ENCODE measurements around the gene HIF1AN. TPM values are rescaled to one million over a fixed set of nuclear protein-coding genes. Genes with fewer than 3 reads are reported as not detected.

Gene HIF1AN
- total RNA-seq, 2 donors from 2014 or later = 8.5 to 11.3 TPM

DNA sequence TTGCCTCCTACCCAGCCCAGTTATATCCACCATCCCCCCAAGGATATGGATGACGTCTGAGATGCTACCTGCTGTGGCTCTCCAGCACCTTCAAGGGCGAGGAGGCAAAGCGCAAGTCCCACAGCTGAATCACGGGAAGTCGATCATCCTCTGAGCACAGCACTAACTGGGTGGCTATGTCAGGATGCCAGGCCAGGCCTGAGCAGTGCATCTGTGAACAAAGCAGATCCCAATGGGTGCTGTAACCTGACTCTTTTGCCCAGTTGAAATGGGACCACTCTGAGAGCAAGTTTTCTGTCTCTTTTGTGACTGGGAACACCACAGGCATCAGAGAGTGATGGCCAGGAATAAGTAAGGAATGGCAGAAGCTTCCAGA is 28.4 kb upstream of the HIF1AN start:
- Histone ChIP-seq H3K9me3 (no peaks in the 10 kb centered on the region), H3K27me3 (no peaks in the 10 kb centered on the region), H3K36me3 (peaks cover 38% of the 10 kb centered on the region), H3K4me1 (no peaks in the 10 kb centered on the region), H3K27ac (no peak overlapping the region), H3K4me3 (no peak overlapping the region)
- TF ChIP-seq, protein P1, sequence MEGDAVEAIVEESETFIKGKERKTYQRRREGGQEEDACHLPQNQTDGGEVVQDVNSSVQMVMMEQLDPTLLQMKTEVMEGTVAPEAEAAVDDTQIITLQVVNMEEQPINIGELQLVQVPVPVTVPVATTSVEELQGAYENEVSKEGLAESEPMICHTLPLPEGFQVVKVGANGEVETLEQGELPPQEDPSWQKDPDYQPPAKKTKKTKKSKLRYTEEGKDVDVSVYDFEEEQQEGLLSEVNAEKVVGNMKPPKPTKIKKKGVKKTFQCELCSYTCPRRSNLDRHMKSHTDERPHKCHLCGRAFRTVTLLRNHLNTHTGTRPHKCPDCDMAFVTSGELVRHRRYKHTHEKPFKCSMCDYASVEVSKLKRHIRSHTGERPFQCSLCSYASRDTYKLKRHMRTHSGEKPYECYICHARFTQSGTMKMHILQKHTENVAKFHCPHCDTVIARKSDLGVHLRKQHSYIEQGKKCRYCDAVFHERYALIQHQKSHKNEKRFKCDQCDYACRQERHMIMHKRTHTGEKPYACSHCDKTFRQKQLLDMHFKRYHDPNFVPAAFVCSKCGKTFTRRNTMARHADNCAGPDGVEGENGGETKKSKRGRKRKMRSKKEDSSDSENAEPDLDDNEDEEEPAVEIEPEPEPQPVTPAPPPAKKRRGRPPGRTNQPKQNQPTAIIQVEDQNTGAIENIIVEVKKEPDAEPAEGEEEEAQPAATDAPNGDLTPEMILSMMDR (IDR thresholded peaks at IDR 0.05) = no peak
- DNase-seq (ENCODE audit: low spot score) = no peak

DNA sequence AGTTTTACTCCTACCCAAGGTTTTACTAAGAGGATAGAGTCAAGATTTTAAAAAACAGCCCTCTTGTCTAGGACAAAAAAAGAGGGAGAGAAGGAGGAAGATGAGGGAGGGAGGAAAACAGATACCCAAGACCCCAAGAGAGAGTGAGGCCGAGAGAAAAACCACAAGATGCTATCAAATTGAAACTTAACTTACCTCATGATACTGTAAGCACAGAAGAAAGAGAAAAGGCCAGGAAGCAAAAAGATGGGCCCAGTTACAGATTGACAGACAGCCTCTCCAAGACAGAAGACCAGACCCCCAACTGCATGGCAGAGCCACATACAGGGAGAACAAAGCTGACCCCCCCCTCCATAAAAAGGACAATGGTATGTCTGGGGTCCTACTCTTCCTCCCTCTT is 27.5 kb upstream of the HIF1AN start:
- peaks cover 38% of the 10 kb centered on the region for H3K36me3 ChIP-seq

DNA sequence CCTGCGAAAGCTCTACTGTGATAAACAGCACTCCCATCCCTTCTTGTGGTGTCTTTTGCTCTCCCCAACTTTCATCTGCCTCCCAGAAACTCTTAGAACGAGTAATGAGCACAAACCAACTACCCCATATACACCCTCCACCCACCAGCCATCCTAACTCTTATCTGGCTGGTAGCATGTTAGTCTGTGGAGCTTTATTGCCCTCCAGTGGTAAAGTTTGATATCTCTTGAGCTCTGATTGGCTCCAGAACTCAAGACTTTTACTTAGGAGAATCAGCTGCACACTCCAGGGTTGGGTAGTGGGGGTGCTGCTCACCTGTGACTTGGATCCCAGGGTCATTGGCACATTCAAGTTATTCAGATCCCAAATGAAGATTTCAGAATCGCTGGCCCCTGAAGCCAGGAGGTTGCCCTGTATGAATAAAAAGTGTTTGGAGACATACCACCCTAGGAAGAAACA is 27.0 kb upstream of the HIF1AN start:
- Histone ChIP-seq H3K27ac (no peak overlapping the region), H3K4me1 (no peaks in the 10 kb centered on the region), H3K9me3 (no peaks in the 10 kb centered on the region), H3K27me3 (no peaks in the 10 kb centered on the region), H3K36me3 (peaks cover 38% of the 10 kb centered on the region), H3K4me3 (no peak overlapping the region)
- DNase-seq (ENCODE audit: low spot score) = no peak
- TF ChIP-seq, protein P1 (IDR thresholded peaks at IDR 0.05) = no peak

More for the DNA sequence above, 27.5 kb upstream of the HIF1AN start:
- Histone ChIP-seq H3K27ac (no peak overlapping the region), H3K9me3 (no peaks in the 10 kb centered on the region), H3K27me3 (no peaks in the 10 kb centered on the region), H3K4me3 (no peak overlapping the region), H3K4me1 (no peaks in the 10 kb centered on the region)
- TF ChIP-seq, protein P1 (IDR thresholded peaks at IDR 0.05) = no peak
- DNase-seq (ENCODE audit: low spot score) = no peak

DNA sequence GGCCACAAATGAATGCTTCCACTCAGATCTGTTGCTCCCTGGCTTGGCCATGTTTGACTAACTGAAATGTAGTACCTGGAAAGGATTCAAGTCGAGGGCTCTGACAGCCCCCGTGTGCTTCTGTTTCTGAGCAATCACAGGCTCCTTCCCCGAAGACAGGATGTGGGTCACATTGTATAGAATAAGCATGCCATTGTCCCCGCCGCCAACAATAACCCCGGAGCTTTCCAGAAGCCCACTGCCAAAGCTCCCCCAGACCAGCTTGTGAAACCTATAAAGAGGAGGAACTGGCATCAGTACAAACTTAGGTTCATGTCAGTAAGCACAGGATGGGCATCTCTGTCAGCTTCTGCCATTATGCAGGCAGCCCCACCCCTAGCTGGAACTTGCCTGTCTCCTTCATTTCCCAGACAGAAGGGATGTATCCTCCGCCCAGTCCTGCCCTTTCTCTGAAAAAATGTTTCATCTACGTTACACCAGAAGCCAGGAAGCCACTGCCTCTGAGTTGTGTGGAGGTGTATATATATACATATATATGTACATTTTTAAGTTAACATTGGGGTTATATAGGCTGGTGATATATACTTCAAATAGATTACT is 26.4 kb upstream of the HIF1AN start:
- peaks cover 38% of the 10 kb centered on the region for H3K36me3 ChIP-seq
- TF ChIP-seq, protein P1 (IDR thresholded peaks at IDR 0.05) = no peak
- H3K4me3 ChIP-seq = no peak overlapping the region
- H3K27me3 ChIP-seq = no peaks in the 10 kb centered on the region
- no peak for DNase-seq (ENCODE audit: low spot score)
- no peak overlapping the region for H3K27ac ChIP-seq
- H3K9me3 ChIP-seq = no peaks in the 10 kb centered on the region
- H3K4me1 ChIP-seq = no peaks in the 10 kb centered on the region

DNA sequence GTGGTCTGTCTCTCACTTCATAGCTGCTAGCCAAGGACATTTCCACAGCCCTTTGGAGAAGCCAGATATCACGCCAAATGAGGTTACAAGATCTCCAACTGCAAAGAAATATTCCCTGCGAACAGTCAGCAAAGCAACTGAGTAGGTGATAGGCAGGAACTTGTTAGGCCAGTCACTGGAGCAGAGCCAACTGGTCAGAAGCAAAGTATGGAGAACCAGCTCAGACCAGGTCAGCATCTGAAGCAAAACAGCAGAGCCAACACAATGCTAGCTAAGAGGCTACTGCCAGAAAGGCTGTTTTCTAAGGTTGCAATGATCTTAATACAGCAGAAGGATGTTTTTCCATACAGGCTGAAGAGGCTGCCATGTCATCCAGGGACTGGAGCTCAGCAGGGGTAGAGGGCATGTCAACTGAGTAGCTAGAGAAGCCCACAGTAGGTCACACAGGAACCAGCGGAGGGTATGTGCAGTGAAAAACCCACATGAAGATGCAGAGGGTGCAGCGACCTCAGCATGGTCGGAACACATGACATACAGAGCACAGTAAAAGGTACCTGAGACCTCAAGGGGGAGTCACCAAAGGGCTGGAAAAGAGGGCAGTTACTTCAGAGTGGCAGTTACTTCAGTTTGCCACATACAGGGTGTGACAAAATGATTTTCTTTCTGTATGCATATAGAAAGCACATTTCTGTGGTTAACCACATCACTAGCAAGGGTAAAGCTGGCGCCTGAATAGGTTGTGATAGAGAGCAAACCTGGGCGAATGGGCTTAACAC is 25.0 kb upstream of the HIF1AN start:
- H3K27ac ChIP-seq = no peak overlapping the region
- H3K27me3 ChIP-seq = no peaks in the 10 kb centered on the region
- no peak for DNase-seq (ENCODE audit: low spot score)
- no peaks in the 10 kb centered on the region for H3K9me3 ChIP-seq
- TF ChIP-seq, protein P1 (IDR thresholded peaks at IDR 0.05) = no peak
- no peak overlapping the region for H3K4me3 ChIP-seq
- H3K4me1 ChIP-seq = no peaks in the 10 kb centered on the region
- H3K36me3 ChIP-seq = peaks cover 29% of the 10 kb centered on the region

Measured in right atrium auricular region (tissue), 2 donors.